ENCODE results near the gene MOB3A.

The MOB3A gene

GRCh38 chr19:2033825-2034159, 62.3 kb downstream of the MOB3A start:
- Histone ChIP-seq H3K27me3 (ENCODE audit: low read depth, low read length) (0 out of 2 replicates have a peak, but pooled peaks cover 3% of the 10 kb centered on the region), H4K20me1 (ENCODE audit: insufficient read depth, low read length) (peaks cover 17% of the 10 kb centered on the region), H3K4me3 (ENCODE audit: low read length) (no peak overlapping the region), H3K9ac (ENCODE audit: low read length) (no peak overlapping the region), H3K4me2 (ENCODE audit: low read length) (no peak overlapping the region), H3K4me1 (ENCODE audit: low read length) (peaks cover 11% of the 10 kb centered on the region), H3K9me3 (ENCODE audit: insufficient read depth, low read length) (no peaks in the 10 kb centered on the region), H3K79me2 (ENCODE audit: low read length) (no peaks in the 10 kb centered on the region), H2AFZ (ENCODE audit: low read depth, low read length) (no peak overlapping the region), H3K36me3 (replicated peaks; ENCODE audit: low read depth, low read length) (peaks cover 13% of the 10 kb centered on the region), H3K27ac (ENCODE audit: low read length) (no peak overlapping the region)
- TF ChIP-seq EZH2phosphoT487 (IDR thresholded peaks at IDR 0.05; ENCODE audit: low read depth) (no peak), CTCF (IDR thresholded peaks at IDR 0.05; ENCODE audit: low read depth, low read length) (no peak)

DNA sequence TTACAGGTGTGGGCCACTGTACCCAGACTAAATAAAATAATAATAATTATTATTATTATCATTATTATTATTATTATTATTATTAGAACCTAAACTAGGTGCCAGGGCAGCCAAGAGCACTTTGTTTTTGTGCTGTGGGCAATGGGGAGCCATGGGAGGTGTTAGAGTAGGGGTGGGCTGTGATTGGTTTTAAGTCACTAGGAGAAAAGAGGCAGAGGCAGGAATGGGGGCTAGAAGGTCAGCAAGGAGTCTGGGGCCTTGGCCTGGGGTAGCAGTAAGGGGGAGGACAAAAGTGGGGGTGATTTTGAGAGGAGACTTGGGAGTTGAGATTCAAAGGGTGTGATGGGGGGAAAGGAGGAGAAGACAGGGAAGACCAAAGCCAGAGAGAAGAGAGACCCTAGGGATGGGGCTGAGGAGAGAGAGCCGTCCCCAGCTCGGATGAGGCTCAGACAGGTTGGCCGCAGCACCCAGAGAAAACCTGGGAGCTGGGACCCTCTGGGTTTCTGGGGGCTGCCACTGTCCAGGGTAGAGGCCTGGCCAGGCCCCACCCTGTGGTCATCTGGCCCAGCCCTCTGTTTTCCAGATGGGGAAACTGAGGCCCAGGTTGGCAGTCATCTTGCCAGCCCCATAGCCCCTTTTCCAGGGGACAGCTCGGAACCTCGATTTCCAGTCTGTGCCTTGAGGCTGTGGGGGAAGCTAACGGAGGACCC, 62.9 kb downstream of the MOB3A start:
- H3K4me1 ChIP-seq (ENCODE audit: low read length) = peaks cover 11% of the 10 kb centered on the region
- H3K27ac ChIP-seq (ENCODE audit: low read length) = no peak overlapping the region
- H3K36me3 ChIP-seq (replicated peaks; ENCODE audit: low read depth, low read length) = peaks cover 8% of the 10 kb centered on the region
- no peaks in the 10 kb centered on the region for H3K79me2 ChIP-seq (ENCODE audit: low read length)
- 0 out of 2 replicates have a peak, but pooled peaks cover 3% of the 10 kb centered on the region for H3K27me3 ChIP-seq (ENCODE audit: low read depth, low read length)
- no peak overlapping the region for H3K4me3 ChIP-seq (ENCODE audit: low read length)
- H3K9me3 ChIP-seq (ENCODE audit: insufficient read depth, low read length) = no peaks in the 10 kb centered on the region
- TF ChIP-seq EZH2phosphoT487 (IDR thresholded peaks at IDR 0.05; ENCODE audit: low read depth) (no peak), CTCF (IDR thresholded peaks at IDR 0.05; ENCODE audit: low read depth, low read length) (no peak)
- H2AFZ ChIP-seq (ENCODE audit: low read depth, low read length) = no peak overlapping the region
- H4K20me1 ChIP-seq (ENCODE audit: insufficient read depth, low read length) = peaks cover 12% of the 10 kb centered on the region
- no peak overlapping the region for H3K9ac ChIP-seq (ENCODE audit: low read length)
- H3K4me2 ChIP-seq (ENCODE audit: low read length) = no peak overlapping the region

- Histone ChIP-seq H3K79me2 (ENCODE audit: low read length) (no peaks in the 10 kb centered on the region), H3K4me3 (ENCODE audit: low read length) (peak overlapping the region; percentile 27; the same call in 1 of the 2 replicates), H3K4me2 (ENCODE audit: low read length) (peak overlapping the region; percentile 36), H3K9ac (ENCODE audit: low read length) (no peak overlapping the region), H3K36me3 (replicated peaks; ENCODE audit: low read depth, low read length) (no peaks in the 10 kb centered on the region), H3K27ac (ENCODE audit: low read length) (no peak overlapping the region), H2AFZ (ENCODE audit: low read depth, low read length) (0 out of 2 replicates have a peak overlapping the region, but pooled peaks have one; percentile 22), H3K27me3 (ENCODE audit: low read depth, low read length) (0 out of 2 replicates have a peak, but pooled peaks cover 3% of the 10 kb centered on the region), H3K4me1 (ENCODE audit: low read length) (peaks cover 11% of the 10 kb centered on the region), H3K9me3 (ENCODE audit: insufficient read depth, low read length) (no peaks in the 10 kb centered on the region), H4K20me1 (ENCODE audit: insufficient read depth, low read length) (peaks cover 4% of the 10 kb centered on the region; the same call in 1 of the 2 replicates)
- no peak for TF ChIP-seq EZH2phosphoT487 (IDR thresholded peaks at IDR 0.05; ENCODE audit: low read depth)
- no peak for TF ChIP-seq CTCF (IDR thresholded peaks at IDR 0.05; ENCODE audit: low read depth, low read length)
These were observed 63.7 kb downstream of the MOB3A start for GRCh38 chr19:2032296-2032941.

GRCh38 chr19:2027361-2027760, 68.8 kb downstream of the MOB3A start:
- Histone ChIP-seq H3K36me3 (replicated peaks; ENCODE audit: low read depth, low read length) (peaks cover 2% of the 10 kb centered on the region), H3K4me2 (ENCODE audit: low read length) (no peak overlapping the region), H3K4me3 (ENCODE audit: low read length) (no peak overlapping the region), H3K27ac (ENCODE audit: low read length) (no peak overlapping the region), H3K9ac (ENCODE audit: low read length) (no peak overlapping the region), H3K9me3 (ENCODE audit: insufficient read depth, low read length) (peaks cover 3% of the 10 kb centered on the region; the same call in 1 of the 2 replicates), H3K4me1 (ENCODE audit: low read length) (peaks cover 4% of the 10 kb centered on the region), H2AFZ (ENCODE audit: low read depth, low read length) (no peak overlapping the region), H3K27me3 (ENCODE audit: low read depth, low read length) (0 out of 2 replicates have a peak, but pooled peaks cover 5% of the 10 kb centered on the region), H3K79me2 (ENCODE audit: low read length) (no peaks in the 10 kb centered on the region), H4K20me1 (ENCODE audit: insufficient read depth, low read length) (no peaks in the 10 kb centered on the region)
- TF ChIP-seq CTCF (IDR thresholded peaks at IDR 0.05; ENCODE audit: low read depth, low read length) (no peak), EZH2phosphoT487 (IDR thresholded peaks at IDR 0.05; ENCODE audit: low read depth) (no peak)

Data from OCI-LY3 (cell line).